HG03565 (cell line): ENCODE data around the gene DUSP2.

Experiments
- ATAC-seq: cut with Tn5 transposase; IDR thresholded peaks from one replicate; pipeline ENCODE4 v1.9.1; 2021; ENCODE audit warnings: mild to moderate bottlenecking, moderate library complexity; ENCODE audit not compliant: unreplicated experiment

Gene DUSP2

DNA sequence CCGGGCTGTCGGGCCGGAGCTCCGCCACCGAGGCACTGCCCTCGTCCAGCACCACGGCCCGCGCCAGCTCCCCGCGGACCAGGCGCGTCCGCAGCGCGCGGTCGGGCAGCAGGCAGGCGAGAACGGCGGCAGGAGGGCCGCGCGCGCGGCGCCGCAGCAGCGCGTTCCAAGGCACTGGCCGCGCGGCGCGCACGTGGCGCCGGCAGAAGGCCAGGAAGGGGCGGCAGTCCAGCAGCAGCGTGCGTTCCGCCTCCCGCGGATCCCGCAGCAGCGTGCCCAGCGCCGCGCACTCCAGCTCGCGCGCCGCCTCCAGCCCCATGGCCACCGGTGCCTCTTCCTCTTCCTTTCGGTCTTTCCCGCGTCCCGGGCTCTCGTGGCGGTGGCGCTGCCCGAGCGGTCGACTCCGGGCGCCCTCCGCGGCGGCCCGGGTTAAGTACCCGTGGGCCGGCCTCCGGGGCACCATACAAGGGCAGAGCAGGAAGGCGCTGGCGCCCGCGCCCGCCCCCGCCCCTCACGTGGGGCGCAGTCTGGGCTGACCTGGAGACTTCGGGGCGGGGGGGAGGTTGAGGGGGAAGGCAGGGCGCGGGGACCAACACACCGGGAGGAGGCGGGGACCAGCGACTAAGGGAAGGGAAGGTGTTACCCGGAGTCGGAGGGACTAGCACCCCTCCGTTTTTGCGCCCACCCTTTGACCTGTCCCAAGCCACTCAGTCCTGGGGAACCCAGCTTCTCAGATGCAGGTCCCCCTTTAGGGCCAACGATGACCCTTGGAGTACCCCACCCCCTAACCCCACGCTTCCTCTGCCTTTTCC, at the start of gene DUSP2:
DUSP2 (minus strand) TSS at position 405 of the 812 bp plus-strand sequence; CDS start at position 319, 86 bp downstream.
- ATAC-seq: peak; percentile 54

DNA sequence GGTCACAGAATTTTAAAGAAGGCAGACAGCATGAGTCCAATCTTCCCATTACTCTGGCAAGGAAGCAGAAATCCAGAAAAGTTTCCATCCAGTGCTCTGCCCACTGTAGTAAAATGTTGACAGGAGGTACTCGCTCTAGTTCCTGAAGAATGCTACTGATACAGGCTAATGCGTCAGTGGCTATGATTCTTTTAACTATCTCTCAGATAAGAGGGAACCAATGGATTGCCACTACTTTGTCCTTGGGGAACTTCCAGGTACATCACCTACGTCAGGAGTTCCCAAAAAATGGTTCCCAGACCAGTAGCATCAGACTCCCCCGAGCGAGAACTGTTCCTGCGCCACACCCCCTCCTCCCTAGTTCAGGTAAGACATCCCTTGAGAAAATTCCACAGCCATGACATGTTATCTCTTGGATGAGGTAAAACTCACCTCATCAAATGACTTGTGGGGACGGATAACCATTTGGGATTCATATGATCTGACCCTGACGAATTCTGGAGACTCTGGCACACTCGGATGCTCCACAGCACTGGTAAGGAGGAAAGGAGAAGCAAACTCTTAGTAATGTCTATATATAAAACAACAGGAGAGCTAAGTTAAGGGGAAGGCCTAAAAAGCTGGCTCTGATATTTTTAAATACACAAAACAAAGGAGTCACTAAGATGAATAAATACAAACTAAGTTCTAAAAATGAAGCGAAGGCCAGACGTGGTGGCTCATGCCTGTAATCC, 46.9 kb upstream of the DUSP2 start:
- ATAC-seq: no peak

- ATAC-seq: no peak
These were observed 43.7 kb upstream of the DUSP2 start for GRCh38 chr2:96188821-96189526.

DNA sequence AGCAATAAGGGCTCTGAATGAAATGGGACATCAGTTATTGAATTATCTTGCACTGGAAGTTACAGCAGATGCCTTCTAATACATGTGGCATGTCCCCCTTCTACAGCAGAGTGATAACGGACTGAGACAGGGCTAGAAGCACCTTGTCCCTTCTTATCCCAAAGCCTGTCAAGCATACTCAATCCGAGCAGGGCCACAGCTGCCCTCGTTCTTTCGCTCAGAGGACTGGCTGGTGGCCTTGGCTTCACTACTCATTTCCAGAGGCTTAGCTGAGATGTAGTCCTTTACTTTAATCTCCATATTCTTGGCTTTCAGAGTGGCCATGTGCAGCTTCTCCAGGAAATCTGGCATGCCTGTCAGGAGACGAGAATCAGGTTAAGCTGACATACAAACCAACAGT, 41.3 kb upstream of the DUSP2 start:
- no peak for ATAC-seq

GRCh38 chr2:96185516-96185915, 40.3 kb upstream of the DUSP2 start:
- no peak for ATAC-seq

DNA sequence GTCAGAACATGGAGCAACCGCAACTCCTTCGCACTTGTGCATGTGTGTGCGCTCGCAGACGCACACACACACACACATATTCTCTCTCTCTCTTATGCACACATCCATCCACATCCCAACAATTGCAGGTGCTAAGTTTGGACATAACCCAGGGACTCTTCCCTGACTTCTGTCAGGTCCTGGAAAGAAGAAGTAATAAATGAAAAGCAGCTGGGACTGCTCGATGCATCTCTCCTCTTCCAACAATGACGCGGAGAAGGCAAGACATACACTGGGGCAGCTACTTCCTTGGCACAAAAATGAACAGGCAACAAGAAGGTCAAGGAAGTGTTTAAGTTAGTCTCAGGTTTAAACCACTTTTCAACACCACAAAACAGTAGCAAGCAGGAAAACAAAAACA, 39.7 kb upstream of the DUSP2 start:
- no peak for ATAC-seq

DNA sequence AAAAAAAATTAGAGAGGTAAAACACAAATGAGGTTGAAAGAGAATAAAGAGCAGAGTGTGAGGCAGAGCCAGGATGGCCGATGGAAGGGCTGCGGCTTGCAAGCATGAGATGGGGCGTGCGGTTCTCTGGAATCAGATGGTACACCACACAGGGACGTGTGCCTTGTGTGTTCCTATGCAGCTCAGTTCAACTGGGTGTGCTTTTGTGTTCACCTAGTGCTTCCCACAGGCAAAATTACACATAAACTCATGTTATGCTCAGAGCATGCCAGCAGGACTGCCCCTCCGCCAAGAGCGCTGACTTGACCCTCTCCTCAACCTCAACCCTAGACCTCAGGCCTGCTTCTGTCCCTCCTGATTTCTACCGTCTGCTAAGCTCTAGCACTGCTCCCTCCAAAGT, 38.9 kb upstream of the DUSP2 start:
- ATAC-seq: no peak

DNA sequence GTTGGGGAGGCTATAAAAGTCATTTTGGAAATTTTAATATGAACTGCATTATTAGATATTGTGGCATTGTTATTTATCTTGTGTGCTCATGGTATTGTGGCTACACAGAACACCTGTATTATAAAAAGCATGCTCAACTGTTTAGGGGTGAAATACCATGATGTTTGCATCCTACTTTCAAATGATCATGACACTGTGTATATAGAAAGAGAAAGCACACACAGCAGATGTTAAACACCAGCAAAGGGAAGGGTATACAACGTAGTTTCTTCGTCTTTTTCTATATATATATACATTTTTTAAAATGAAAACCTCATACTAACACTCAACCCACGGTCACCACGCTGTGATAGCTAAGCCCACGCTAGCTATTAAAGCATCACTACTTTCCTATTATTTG, 36.3 kb upstream of the DUSP2 start:
- no peak for ATAC-seq

GRCh38 chr2:96180521-96180920, 35.3 kb upstream of the DUSP2 start:
- ATAC-seq: no peak

GRCh38 chr2:96180002-96180401, 34.8 kb upstream of the DUSP2 start:
- no peak for ATAC-seq

DNA sequence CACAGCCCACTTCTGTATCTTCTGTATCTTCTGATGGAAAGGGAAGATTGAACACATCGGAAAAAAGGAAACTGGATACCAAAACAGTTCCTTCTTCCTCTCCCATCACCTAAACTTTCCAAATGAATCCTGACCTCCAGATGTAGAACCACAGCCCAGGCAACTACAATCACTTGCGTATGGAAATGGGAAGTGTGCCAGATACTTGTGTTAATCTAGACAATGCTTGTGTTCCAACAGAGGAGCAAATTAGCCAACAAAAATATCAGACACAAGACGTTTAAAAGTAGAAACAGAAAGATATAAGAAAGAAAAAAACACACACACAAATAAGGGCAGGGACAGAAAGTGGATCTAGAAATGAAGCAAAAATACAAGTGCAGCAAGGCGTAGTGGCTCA, 31.4 kb upstream of the DUSP2 start:
- ATAC-seq: no peak

DNA sequence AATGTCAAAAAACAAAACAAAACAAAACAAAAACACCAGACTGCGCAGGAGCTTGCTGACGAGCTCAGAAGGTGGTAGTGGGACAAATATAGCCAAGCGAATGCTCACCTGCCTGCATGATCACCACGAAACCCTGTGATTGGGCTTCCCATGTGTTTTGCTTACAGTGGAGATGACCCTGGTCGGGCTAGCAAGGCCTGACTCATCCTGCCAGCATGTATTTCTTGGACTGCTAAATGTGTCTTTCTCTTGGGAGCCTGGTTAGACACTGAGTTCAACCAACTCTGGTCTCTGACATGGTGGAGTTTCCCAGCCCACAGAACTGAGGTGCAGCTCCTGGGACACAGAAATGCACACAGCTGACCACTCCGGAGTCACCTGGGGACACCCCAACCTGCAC, 30.7 kb upstream of the DUSP2 start:
- ATAC-seq: no peak

- peak; percentile 62 for ATAC-seq
These were observed 29.3 kb upstream of the DUSP2 start for GRCh38 chr2:96174251-96175144.

DNA sequence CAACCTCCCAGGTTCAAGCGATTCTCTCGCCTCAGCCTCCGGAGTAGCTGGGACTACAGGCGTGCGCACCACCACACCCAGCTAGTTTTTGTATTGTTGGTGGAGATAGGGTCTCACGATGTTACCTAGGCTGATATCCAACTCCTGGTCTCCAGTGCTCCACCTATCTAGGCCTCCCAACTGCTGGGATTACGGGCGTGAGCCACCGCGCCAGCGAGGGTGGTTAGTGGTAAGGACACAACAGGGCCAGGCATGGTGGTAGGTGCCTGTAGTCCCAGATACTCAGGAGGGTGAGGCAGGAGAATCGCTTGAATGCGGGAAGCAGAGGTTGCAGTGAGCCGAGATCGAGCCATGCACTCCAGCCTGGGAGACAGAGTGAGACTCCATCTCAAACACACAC, 26.6 kb upstream of the DUSP2 start:
- no peak for ATAC-seq

DNA sequence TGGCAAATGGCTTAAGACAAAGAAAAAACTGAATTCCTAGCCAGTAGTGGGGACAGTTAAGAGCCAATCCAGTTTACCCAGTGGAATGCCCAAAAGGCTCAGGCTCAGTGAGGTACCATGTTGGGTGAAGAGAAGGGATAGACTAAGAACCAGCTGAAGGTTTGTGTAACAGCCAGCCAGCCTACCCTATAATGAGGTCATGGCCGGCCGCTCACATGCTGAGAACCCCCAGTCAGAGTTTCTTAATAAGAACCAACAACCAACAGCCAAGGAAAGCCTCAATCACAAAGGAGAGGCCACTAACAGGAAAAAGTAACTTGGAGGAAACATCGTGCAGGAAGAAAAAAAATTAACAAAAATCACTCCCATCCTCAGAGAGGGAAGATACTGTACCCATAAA, 25.4 kb upstream of the DUSP2 start:
- no peak for ATAC-seq

GRCh38 chr2:96169868-96170507, 24.7 kb upstream of the DUSP2 start:
- no peak for ATAC-seq

- no peak for ATAC-seq
These were observed 22.3 kb upstream of the DUSP2 start for GRCh38 chr2:96167407-96168013.

DNA sequence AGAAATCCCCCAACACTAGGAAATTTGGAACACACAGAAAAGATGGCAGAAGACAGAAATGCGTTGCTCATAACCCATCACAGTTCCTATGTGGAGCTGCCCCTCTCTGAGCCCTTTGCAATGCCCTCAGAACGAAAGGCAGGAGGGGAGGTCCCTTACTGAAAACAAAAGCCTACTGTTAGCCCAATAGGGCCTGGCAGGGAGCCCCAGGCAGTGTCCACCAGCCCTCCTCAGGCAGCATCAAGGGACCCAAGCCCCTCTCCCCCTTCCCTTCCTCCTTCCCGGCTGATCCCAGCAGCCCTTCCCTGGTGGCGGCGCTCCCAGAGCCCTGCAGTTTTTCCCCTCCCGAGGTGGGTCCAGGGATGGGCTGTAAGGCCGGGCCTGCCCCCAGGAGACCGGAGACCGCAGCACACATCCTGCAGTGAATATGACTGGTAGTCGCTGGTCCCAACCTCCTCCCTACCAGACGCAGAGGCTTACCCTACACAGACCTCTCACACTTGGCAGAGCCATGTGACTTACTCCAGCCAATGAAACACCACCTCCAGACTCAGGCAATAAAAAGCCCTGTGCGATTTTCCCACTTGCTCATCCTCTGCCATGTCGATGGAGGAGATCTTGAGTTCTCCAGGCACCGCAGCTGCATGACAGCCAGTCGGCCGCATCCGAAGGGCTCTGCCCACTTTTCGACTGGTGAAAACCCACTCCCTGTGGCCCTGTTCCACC, 19.4 kb upstream of the DUSP2 start:
- ATAC-seq: peak; percentile 61

GRCh38 chr2:96163768-96164429, 18.7 kb upstream of the DUSP2 start:
- peak; percentile 39 for ATAC-seq
